Measurements from ENCODE around the gene SPN.

DNA sequence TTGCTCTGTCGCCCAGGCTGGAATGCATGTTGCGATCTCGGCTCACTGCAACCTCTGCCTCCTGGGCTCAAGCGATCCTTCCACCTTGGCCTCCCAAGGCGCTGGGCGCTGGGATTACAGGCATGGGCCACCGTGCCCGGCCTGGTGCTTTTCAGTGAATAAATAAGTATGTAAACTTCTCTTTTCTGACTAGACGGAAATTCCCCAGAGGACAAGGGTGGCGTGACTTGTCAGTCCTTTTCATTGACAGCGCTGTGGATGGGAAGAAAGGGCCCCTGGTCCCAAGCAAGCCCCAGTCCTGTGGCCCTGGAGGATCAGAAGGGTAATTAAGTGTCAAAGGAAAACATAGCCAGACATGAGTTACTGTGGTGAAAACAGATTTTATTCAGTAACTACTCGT, 9.6 kb upstream of the SPN start:
- TF ChIP-seq, protein P1, sequence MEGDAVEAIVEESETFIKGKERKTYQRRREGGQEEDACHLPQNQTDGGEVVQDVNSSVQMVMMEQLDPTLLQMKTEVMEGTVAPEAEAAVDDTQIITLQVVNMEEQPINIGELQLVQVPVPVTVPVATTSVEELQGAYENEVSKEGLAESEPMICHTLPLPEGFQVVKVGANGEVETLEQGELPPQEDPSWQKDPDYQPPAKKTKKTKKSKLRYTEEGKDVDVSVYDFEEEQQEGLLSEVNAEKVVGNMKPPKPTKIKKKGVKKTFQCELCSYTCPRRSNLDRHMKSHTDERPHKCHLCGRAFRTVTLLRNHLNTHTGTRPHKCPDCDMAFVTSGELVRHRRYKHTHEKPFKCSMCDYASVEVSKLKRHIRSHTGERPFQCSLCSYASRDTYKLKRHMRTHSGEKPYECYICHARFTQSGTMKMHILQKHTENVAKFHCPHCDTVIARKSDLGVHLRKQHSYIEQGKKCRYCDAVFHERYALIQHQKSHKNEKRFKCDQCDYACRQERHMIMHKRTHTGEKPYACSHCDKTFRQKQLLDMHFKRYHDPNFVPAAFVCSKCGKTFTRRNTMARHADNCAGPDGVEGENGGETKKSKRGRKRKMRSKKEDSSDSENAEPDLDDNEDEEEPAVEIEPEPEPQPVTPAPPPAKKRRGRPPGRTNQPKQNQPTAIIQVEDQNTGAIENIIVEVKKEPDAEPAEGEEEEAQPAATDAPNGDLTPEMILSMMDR (IDR thresholded peaks at IDR 0.05) = no peak
- TF ChIP-seq POLR2A (IDR thresholded peaks at IDR 0.05) = no peak
- TF ChIP-seq POLR2AphosphoS5 (IDR thresholded peaks at IDR 0.05) = no peak
